HG03520 (cell line): ENCODE data around the gene WIPF3.

Experiments
- ATAC-seq: cut with Tn5 transposase; IDR thresholded peaks from one replicate; pipeline ENCODE4 v1.9.1; 2021; ENCODE audit warnings: mild to moderate bottlenecking, moderate library complexity; ENCODE audit not compliant: unreplicated experiment

WIPF3 gene

GRCh38 chr7:29843726-29844125, 37.4 kb downstream of the WIPF3 start:
- no peak for ATAC-seq

GRCh38 chr7:29844559-29844958, 38.3 kb downstream of the WIPF3 start:
- ATAC-seq = no peak

- no peak for ATAC-seq
Measured at GRCh38 chr7:29847496-29847895, 41.2 kb downstream of the WIPF3 start.

GRCh38 chr7:29847916-29848315, 41.6 kb downstream of the WIPF3 start:
- no peak for ATAC-seq

- no peak for ATAC-seq
Measured at GRCh38 chr7:29848941-29849340, 42.6 kb downstream of the WIPF3 start.

- ATAC-seq = no peak
Measured at GRCh38 chr7:29851487-29851886, 45.2 kb downstream of the WIPF3 start.

GRCh38 chr7:29852457-29852856, 46.1 kb downstream of the WIPF3 start:
- ATAC-seq = no peak

GRCh38 chr7:29853072-29853471, 46.8 kb downstream of the WIPF3 start:
- no peak for ATAC-seq

GRCh38 chr7:29853789-29854188, 47.5 kb downstream of the WIPF3 start:
- no peak for ATAC-seq

GRCh38 chr7:29854257-29854938, 48.1 kb downstream of the WIPF3 start:
- ATAC-seq = no peak

GRCh38 chr7:29857654-29858053, 51.3 kb downstream of the WIPF3 start:
- ATAC-seq = no peak

GRCh38 chr7:29858191-29858951, 52.1 kb downstream of the WIPF3 start:
- no peak for ATAC-seq

GRCh38 chr7:29859104-29859503, 52.8 kb downstream of the WIPF3 start:
- ATAC-seq = no peak

GRCh38 chr7:29859524-29860185, 53.3 kb downstream of the WIPF3 start:
- ATAC-seq = no peak

- no peak for ATAC-seq
Measured at GRCh38 chr7:29860186-29860585, 53.9 kb downstream of the WIPF3 start.

GRCh38 chr7:29861884-29862283, 55.6 kb downstream of the WIPF3 start:
- ATAC-seq = no peak

GRCh38 chr7:29864656-29865055, 58.3 kb downstream of the WIPF3 start:
- ATAC-seq = no peak

GRCh38 chr7:29865526-29865925, 59.2 kb downstream of the WIPF3 start:
- ATAC-seq = no peak

- ATAC-seq = no peak
Measured at GRCh38 chr7:29866490-29866930, 60.2 kb downstream of the WIPF3 start.

GRCh38 chr7:29871787-29872398, 65.6 kb downstream of the WIPF3 start:
- no peak for ATAC-seq

- no peak for ATAC-seq
Measured at GRCh38 chr7:29873644-29874294, 67.5 kb downstream of the WIPF3 start.
